ENCODE data around the gene FBXO10. TPM values are rescaled to one million over a fixed set of nuclear protein-coding genes. Genes with fewer than 3 reads are reported as not detected.

The FBXO10 gene
- total and polyA plus RNA-seq, 2 of the 8 experiments (the other 6 are each of a cell fraction or from before 2014, with no cell fraction given), result 13.1 to 13.9 TPM

DNA sequence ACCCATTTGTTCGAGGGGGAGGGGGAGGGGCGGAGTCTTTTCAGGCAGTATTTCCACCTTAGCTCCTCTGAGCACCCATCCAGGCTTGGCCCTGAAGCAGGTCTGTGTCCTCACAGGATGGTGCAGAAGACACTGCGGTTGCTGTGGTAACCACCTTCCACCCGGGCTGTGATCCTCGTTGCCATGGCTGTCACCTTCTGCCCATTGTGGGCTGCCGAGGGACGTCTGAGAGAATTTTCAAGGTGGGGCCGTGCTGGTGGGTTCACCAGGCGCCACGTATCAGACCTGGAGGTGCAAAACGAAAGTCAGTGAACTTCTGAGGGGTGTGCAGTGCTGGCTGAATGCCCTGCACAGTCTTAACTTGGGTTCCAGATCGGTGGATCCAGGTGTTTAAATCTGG is 63.7 kb downstream of the FBXO10 start:
- no peak overlapping the region for H3K9ac ChIP-seq (replicated peaks in 1 of 4; ENCODE audit: extremely low read depth in 1 of 4, low read depth in 3 of 4, low read length in 3 of 4)
- no peaks in the 10 kb centered on the region for H3K9me3 ChIP-seq (ENCODE audit: insufficient read depth in 2 of 2, low read depth in 1 of 2, low read length in 1 of 2)
- H2BK120ac ChIP-seq (replicated peaks; ENCODE audit: low read depth, low read length), result no peak overlapping the region
- peaks cover 0 to 11% (median 4%) of the 10 kb centered on the region in 4 experiments; a peak in 4 of 8 replicates for H3K36me3 ChIP-seq (ENCODE audit: control insufficient read depth in 2 of 4, insufficient read depth in 4 of 4, low read length in 3 of 4)
- no peak overlapping the region for H4K91ac ChIP-seq (replicated peaks; ENCODE audit: insufficient read length, low read length)
- H3K4me1 ChIP-seq (replicated peaks in 1 of 4; ENCODE audit: control insufficient read depth in 3 of 4, insufficient read depth in 4 of 4, low read length in 3 of 4), result no peaks in the 10 kb centered on the region; a peak in 2 of 7 replicates
- H3K27ac ChIP-seq (ENCODE audit: low read depth, low read length), result no peak overlapping the region
- no peaks in the 10 kb centered on the region for H3K79me2 ChIP-seq (ENCODE audit: control insufficient read depth in 1 of 2, insufficient read depth in 2 of 2, low read length in 2 of 2)
- H3K4me3 ChIP-seq (ENCODE audit: extremely low read depth in 1 of 4, insufficient read depth in 2 of 4, low read depth in 3 of 4, low read length in 4 of 4), result no peak overlapping the region
- no peaks in the 10 kb centered on the region for H3K23me2 ChIP-seq (ENCODE audit: low read depth, low read length)
- H3K4ac ChIP-seq (replicated peaks; ENCODE audit: insufficient read length, low read depth, low read length), result no peak overlapping the region
- no peak overlapping the region for H2AFZ ChIP-seq (ENCODE audit: low read length)
- H3K14ac ChIP-seq (ENCODE audit: insufficient read length), result no peak overlapping the region
- 0 out of 2 replicates have a peak overlapping the region, but pooled peaks have one; percentile 32 for H3K18ac ChIP-seq (ENCODE audit: extremely low read depth, low read length)
- H2BK20ac ChIP-seq (ENCODE audit: low read length), result no peak overlapping the region
- DNase-seq (ENCODE audit: low read depth in 1 of 2, low spot score in 2 of 2) (no peak), FAIRE-seq (no peak)
- no peak overlapping the region for H2BK5ac ChIP-seq (ENCODE audit: low read depth, low read length)
- no peak overlapping the region for H2BK15ac ChIP-seq (ENCODE audit: low read length)
- H4K8ac ChIP-seq (ENCODE audit: extremely low read depth, insufficient read depth, low read length), result no peak overlapping the region
- no peak overlapping the region for H4K5ac ChIP-seq (ENCODE audit: insufficient read length, low read depth, low read length)
- whole genome bisulfite sequencing, 2 experiments (ENCODE audit: extremely low coverage in 1 of 2, insufficient coverage in 1 of 2, insufficient read length in 1 of 2, insufficient replicate concordance in 2 of 2, low coverage in 1 of 2, low lambda C conversion rate in 2 of 2, missing lambda C conversion rate in 1 of 2), result 79% methylated on average over 12 of the region's 12 CpGs; no CpG with 5 or more reads in 1 of the 2 experiments
- POLR2A ChIA-PET (ENCODE audit: partially characterized antibody), result interaction anchor here (0.9 to 2.5 kb wide), 7 partner anchors 8 to 74 kb away, joined by 3 to 13 read pairs (median 4); partner anchors contain the start of genes POLR1E and ZBTB5
- CTCF ChIA-PET (ENCODE audit: partially characterized antibody), result interaction anchor here (1.0 to 6.5 kb wide), 9 partner anchors 10 to 79 kb away, joined by 3 to 39 read pairs (median 4); partner anchors contain the start of gene POLR1E
- no peak for TF ChIP-seq BRCA1 (IDR thresholded peaks at IDR 0.05; ENCODE audit: low read depth, low read length)
- TF ChIP-seq, protein P1, sequence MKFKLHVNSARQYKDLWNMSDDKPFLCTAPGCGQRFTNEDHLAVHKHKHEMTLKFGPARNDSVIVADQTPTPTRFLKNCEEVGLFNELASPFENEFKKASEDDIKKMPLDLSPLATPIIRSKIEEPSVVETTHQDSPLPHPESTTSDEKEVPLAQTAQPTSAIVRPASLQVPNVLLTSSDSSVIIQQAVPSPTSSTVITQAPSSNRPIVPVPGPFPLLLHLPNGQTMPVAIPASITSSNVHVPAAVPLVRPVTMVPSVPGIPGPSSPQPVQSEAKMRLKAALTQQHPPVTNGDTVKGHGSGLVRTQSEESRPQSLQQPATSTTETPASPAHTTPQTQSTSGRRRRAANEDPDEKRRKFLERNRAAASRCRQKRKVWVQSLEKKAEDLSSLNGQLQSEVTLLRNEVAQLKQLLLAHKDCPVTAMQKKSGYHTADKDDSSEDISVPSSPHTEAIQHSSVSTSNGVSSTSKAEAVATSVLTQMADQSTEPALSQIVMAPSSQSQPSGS (IDR thresholded peaks at IDR 0.05; ENCODE audit: low read length), result no peak
- TF ChIP-seq, protein P2, sequence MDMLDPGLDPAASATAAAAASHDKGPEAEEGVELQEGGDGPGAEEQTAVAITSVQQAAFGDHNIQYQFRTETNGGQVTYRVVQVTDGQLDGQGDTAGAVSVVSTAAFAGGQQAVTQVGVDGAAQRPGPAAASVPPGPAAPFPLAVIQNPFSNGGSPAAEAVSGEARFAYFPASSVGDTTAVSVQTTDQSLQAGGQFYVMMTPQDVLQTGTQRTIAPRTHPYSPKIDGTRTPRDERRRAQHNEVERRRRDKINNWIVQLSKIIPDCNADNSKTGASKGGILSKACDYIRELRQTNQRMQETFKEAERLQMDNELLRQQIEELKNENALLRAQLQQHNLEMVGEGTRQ (IDR thresholded peaks at IDR 0.05; ENCODE audit: low read length), result no peak
- no peak for TF ChIP-seq ZNF274 (IDR thresholded peaks at IDR 0.05; ENCODE audit: borderline replicate concordance, extremely low read depth, low read length)
- no peak for TF ChIP-seq SUZ12 (IDR thresholded peaks at IDR 0.05; ENCODE audit: low read length)
- no peak for TF ChIP-seq SP4 (IDR thresholded peaks at IDR 0.05; ENCODE audit: low read length)
- H4K20me1 ChIP-seq (replicated peaks in 1 of 2; ENCODE audit: control insufficient read depth in 1 of 2, insufficient read depth in 2 of 2, low read length in 2 of 2), result peaks cover 2 to 6% of the 10 kb centered on the region in 2 experiments
- H3K23ac ChIP-seq (ENCODE audit: insufficient read length), result no peak overlapping the region
- no peaks in the 10 kb centered on the region; the same call in 1 of the 2 replicates for H3K79me1 ChIP-seq (ENCODE audit: low read depth, low read length)
- no peak overlapping the region for H3K56ac ChIP-seq (replicated peaks; ENCODE audit: insufficient read length, low read depth, low read length)
- H2BK12ac ChIP-seq (ENCODE audit: low read depth, low read length), result no peak overlapping the region
- no peaks in the 10 kb centered on the region for H3K27me3 ChIP-seq (replicated peaks in 1 of 4; ENCODE audit: control insufficient read depth in 3 of 4, extremely low read depth in 1 of 4, insufficient read depth in 3 of 4, low read length in 3 of 4)
- no peak overlapping the region for H3K4me2 ChIP-seq (ENCODE audit: insufficient read depth in 1 of 2, low read depth in 2 of 2, low read length in 2 of 2)
- no peak overlapping the region for H2AK5ac ChIP-seq (ENCODE audit: low read depth, low read length)
